Measurements from ENCODE around the gene DGKH.

- TF ChIP-seq CTCF (IDR thresholded peaks at IDR 0.05) (no peak), POLR2A (IDR thresholded peaks at IDR 0.05) (no peak), EP300 (IDR thresholded peaks at IDR 0.05) (no peak), POLR2AphosphoS5 (IDR thresholded peaks at IDR 0.05) (no peak)
Observed at GRCh38 chr13:42028113-42028799, 20.2 kb upstream of the DGKH start.

Measured in gastroesophageal sphincter (tissue), 3 donors.